ENCODE results near the gene SLC16A4. TPM values are rescaled to one million over a fixed set of nuclear protein-coding genes. Genes with fewer than 3 reads are reported as not detected.

SLC16A4 gene
- total RNA-seq, 2 experiments from 2014 or later: not detected

- no peaks in the 10 kb centered on the region for H3K27me3 Mint-ChIP-seq
Observed at GRCh38 chr1:110338886-110339406, 51.9 kb downstream of the SLC16A4 start, which contains the start of gene RBM15. Gene RBM15, plus strand, starts transcription at chr1:110339377. Its CDS starts 29 bp downstream, at chr1:110339406.

DNA sequence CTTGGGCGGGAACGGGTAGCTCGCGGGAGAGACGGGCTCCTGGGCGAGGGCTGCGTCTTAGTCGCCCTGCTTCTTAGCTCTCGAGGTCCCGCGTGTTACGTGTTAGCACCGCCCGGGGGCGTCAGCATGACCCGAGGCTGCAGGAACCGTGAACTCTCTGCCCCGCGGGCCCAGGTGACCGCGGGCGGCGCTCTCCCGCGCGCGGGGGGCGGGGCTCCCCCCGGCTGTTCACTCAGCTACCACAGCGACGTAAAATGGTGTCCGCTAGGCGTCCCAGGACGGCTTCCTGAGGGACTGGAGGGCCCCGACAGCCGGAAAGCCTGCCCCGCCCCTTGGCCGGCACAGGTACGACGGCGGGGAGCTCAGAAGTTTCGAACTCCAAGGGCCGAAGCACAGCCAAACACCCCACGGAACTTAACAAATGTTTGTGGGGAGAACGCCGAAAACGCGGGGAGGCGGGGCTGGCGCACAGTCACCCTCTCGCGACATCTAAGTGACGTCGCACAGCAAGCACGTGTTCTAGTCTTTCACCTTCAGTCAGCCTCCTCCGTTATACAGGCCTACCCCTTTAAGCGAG, 52.4 kb downstream of the SLC16A4 start:
- DNase-seq (peak; percentile 79 to 98 (median 92)), ATAC-seq (ENCODE audit: poor library complexity) (peak; percentile 68)
- Histone ChIP-seq H3K36me3 (ENCODE audit: insufficient read depth, low read length) (peaks cover 29% of the 10 kb centered on the region), H3K27me3 (ENCODE audit: control insufficient read depth in 1 of 2, insufficient read depth in 2 of 2, low read length in 2 of 2) (no peaks in the 10 kb centered on the region), H3K4me3 (ENCODE audit: low read length) (peak overlapping the region; percentile 93), H3K27ac (ENCODE audit: low read depth in 1 of 2, low read length in 2 of 2) (peak overlapping the region; percentile 98 to 100), H3K4me1 (ENCODE audit: insufficient read depth, low read length) (peaks cover 33% of the 10 kb centered on the region), H3K9me3 (ENCODE audit: control insufficient read depth in 1 of 2, insufficient read depth in 1 of 2, low read length in 2 of 2) (no peaks in the 10 kb centered on the region)
- Mint-ChIP-seq H3K4me3 (no peak overlapping the region), H3K4me1 (ENCODE audit: low read depth) (peaks cover 53% of the 10 kb centered on the region), H3K27ac (no peak overlapping the region), H3K36me3 (ENCODE audit: low read depth) (peaks cover 41% of the 10 kb centered on the region), H3K27me3 (no peaks in the 10 kb centered on the region), H3K9me3 (no peaks in the 10 kb centered on the region)
- CTCF ChIA-PET: interaction anchor here (0.7 to 4.8 kb wide), 19 partner anchors 10 to 428 kb away, joined by 3 to 62 read pairs (median 7); partner anchors contain the start of genes AHCYL1, KCNC4 and LAMTOR5
- POLR2A ChIA-PET: interaction anchor here (0.6 to 7.9 kb wide), 39 partner anchors 8 to 1646 kb away, joined by 3 to 199 read pairs (median 5); partner anchors contain the start of genes AHCYL1, GNAI3, GSTM1 and KCNC4
- intact Hi-C loops (cut with DNase I, micrococcal nuclease): loop anchor here (1.0 to 2.0 kb wide), 5 partner anchors 68 to 304 kb away; partner anchors contain the start of genes KCNC4 (in 2 of the 2), LAMTOR5 (in 2 of the 2) and STRIP1 (in 1 of the 2)
- TF ChIP-seq, protein P1, sequence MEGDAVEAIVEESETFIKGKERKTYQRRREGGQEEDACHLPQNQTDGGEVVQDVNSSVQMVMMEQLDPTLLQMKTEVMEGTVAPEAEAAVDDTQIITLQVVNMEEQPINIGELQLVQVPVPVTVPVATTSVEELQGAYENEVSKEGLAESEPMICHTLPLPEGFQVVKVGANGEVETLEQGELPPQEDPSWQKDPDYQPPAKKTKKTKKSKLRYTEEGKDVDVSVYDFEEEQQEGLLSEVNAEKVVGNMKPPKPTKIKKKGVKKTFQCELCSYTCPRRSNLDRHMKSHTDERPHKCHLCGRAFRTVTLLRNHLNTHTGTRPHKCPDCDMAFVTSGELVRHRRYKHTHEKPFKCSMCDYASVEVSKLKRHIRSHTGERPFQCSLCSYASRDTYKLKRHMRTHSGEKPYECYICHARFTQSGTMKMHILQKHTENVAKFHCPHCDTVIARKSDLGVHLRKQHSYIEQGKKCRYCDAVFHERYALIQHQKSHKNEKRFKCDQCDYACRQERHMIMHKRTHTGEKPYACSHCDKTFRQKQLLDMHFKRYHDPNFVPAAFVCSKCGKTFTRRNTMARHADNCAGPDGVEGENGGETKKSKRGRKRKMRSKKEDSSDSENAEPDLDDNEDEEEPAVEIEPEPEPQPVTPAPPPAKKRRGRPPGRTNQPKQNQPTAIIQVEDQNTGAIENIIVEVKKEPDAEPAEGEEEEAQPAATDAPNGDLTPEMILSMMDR (IDR thresholded peaks at IDR 0.05): peak; percentile 77

More at GRCh38 chr1:110338886-110339406, 51.9 kb downstream of the SLC16A4 start, which contains the start of gene RBM15:
- intact Hi-C loops (cut with DNase I, micrococcal nuclease): loop anchor here (1.0 to 2.0 kb wide), 5 partner anchors 68 to 304 kb away; partner anchors contain the start of genes KCNC4 (in 2 of the 2), LAMTOR5 (in 2 of the 2) and STRIP1 (in 1 of the 2)
- ChIA-PET POLR2A (interaction anchor here (0.6 to 7.9 kb wide), 39 partner anchors 7 to 1779 kb away, joined by 3 to 199 read pairs (median 4); partner anchors contain the start of genes AHCYL1, GNAI3, GSTM1 and KCNC4), CTCF (interaction anchor here (0.7 to 4.8 kb wide), 18 partner anchors 10 to 427 kb away, joined by 3 to 62 read pairs (median 7); partner anchors contain the start of genes AHCYL1, KCNC4 and LAMTOR5)
- H3K4me3 Mint-ChIP-seq: no peak within 1 kb of the TSS
- Histone ChIP-seq H3K4me3 (ENCODE audit: low read length) (peak within 1 kb of the TSS; percentile 93), H3K9me3 (ENCODE audit: control insufficient read depth in 1 of 2, insufficient read depth in 1 of 2, low read length in 2 of 2) (no peaks in the 10 kb centered on the region), H3K27me3 (ENCODE audit: control insufficient read depth in 1 of 2, insufficient read depth in 2 of 2, low read length in 2 of 2) (no peaks in the 10 kb centered on the region), H3K36me3 (ENCODE audit: insufficient read depth, low read length) (peaks cover 34% of the 10 kb centered on the region), H3K27ac (ENCODE audit: low read depth in 1 of 2, low read length in 2 of 2) (peak within 1 kb of the TSS; percentile 98 to 100), H3K4me1 (ENCODE audit: insufficient read depth, low read length) (peaks cover 33% of the 10 kb centered on the region)
- H3K27ac Mint-ChIP-seq: no peak within 1 kb of the TSS
- peaks cover 47% of the 10 kb centered on the region for H3K36me3 Mint-ChIP-seq (ENCODE audit: low read depth)
- DNase-seq (peak; percentile 90 to 100 (median 95)), ATAC-seq (ENCODE audit: poor library complexity) (peak; percentile 71)
- TF ChIP-seq, protein P1 (IDR thresholded peaks at IDR 0.05): no peak
- peaks cover 59% of the 10 kb centered on the region for H3K4me1 Mint-ChIP-seq (ENCODE audit: low read depth)
- H3K9me3 Mint-ChIP-seq: no peaks in the 10 kb centered on the region

DNA sequence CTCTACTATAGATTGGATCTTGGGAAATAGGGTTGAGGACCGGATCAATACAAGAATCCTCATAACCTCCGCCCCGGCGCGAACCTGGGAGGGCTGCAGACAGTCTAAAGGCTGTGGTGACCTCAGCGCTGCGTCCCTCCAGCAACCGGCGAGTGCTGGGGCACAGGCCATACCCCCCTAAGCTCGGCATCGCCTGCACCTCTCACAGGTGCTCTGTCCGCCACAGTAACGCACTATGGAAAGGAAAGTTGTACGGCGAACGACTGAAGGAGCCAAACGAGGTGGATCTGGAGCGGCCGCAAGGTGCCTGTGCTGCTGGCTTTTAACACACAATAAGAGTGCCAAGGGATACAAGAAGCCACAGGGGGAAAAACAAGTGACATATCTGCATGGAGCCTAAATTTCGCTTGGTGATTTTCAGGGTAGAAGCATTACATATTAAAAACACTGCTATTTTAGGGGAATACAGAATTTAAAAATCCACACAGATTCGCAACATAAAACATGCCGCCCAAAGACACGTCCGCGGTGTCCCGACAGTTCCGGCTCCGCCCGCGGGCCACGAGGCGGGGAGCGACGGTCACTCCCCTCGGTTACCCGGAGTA, 53.0 kb downstream of the SLC16A4 start:
- H3K27ac Mint-ChIP-seq: no peak overlapping the region

More for the DNA sequence above, 53.0 kb downstream of the SLC16A4 start:
- POLR2A ChIA-PET: interaction anchor here (0.6 to 7.9 kb wide), 28 partner anchors 10 to 1645 kb away, joined by 3 to 199 read pairs (median 6); partner anchors contain the start of genes AHCYL1, GNAI3, GSTM1 and KCNC4
- H3K4me3 ChIP-seq (ENCODE audit: low read length): peak overlapping the region; percentile 93
- Mint-ChIP-seq H3K36me3 (ENCODE audit: low read depth) (peaks cover 35% of the 10 kb centered on the region), H3K27me3 (no peaks in the 10 kb centered on the region), H3K4me1 (ENCODE audit: low read depth) (peaks cover 47% of the 10 kb centered on the region), H3K9me3 (no peaks in the 10 kb centered on the region), H3K4me3 (no peak overlapping the region)
- TF ChIP-seq, protein P1 (IDR thresholded peaks at IDR 0.05): no peak
- H3K36me3 ChIP-seq (ENCODE audit: insufficient read depth, low read length): peaks cover 24% of the 10 kb centered on the region
- peaks cover 33% of the 10 kb centered on the region for H3K4me1 ChIP-seq (ENCODE audit: insufficient read depth, low read length)
- ATAC-seq (ENCODE audit: poor library complexity): no peak
- peak overlapping the region; percentile 98 to 100 for H3K27ac ChIP-seq (ENCODE audit: low read depth in 1 of 2, low read length in 2 of 2)
- no peaks in the 10 kb centered on the region for H3K27me3 ChIP-seq (ENCODE audit: control insufficient read depth in 1 of 2, insufficient read depth in 2 of 2, low read length in 2 of 2)
- intact Hi-C loops (cut with DNase I, micrococcal nuclease): loop anchor here (1.0 to 2.0 kb wide), 5 partner anchors 69 to 303 kb away; partner anchors contain the start of genes KCNC4 (in 2 of the 2), LAMTOR5 (in 2 of the 2) and STRIP1 (in 1 of the 2)
- DNase-seq: peak in 10 of 14 experiments; percentile 9 to 51 (median 20)
- CTCF ChIA-PET: interaction anchor here (0.9 to 4.8 kb wide), 19 partner anchors 9 to 353 kb away, joined by 3 to 62 read pairs (median 7); partner anchors contain the start of genes AHCYL1, KCNC4 and LAMTOR5
- H3K9me3 ChIP-seq (ENCODE audit: control insufficient read depth in 1 of 2, insufficient read depth in 1 of 2, low read length in 2 of 2): no peaks in the 10 kb centered on the region
